Measurements from ENCODE around the gene WDR35. TPM values are rescaled to one million over a fixed set of nuclear protein-coding genes. Genes with fewer than 3 reads are reported as not detected.

The WDR35 gene
- total and polyA plus RNA-seq, 7 donors: 0.46 to 15.5 (median 7.2) TPM

- Histone ChIP-seq H3K9me3 (no peaks in the 10 kb centered on the region), H3K4me1 (no peaks in the 10 kb centered on the region), H3K36me3 (no peaks in the 10 kb centered on the region), H3K27me3 (no peaks in the 10 kb centered on the region), H3K27ac (no peak overlapping the region), H3K4me3 (no peak overlapping the region)
- TF ChIP-seq POLR2AphosphoS5 (IDR thresholded peaks at IDR 0.05) (no peak), EP300 (IDR thresholded peaks at IDR 0.05) (no peak), POLR2A (IDR thresholded peaks at IDR 0.05) (no peak), CTCF (IDR thresholded peaks at IDR 0.05) (no peak)
- DNase-seq: no peak
- WGBS, 2 donors: 94 to 97% methylated on average over 4 of the region's 4 CpGs
- intact Hi-C loops (cut with DNase I): no loop called here
Measured at GRCh38 chr2:19888831-19889230, 101.1 kb downstream of the WDR35 start.

- no peaks in the 10 kb centered on the region for H3K36me3 ChIP-seq
- H3K9me3 ChIP-seq: no peaks in the 10 kb centered on the region
- no peaks in the 10 kb centered on the region for H3K4me1 ChIP-seq
- H3K4me3 ChIP-seq: no peak overlapping the region
- DNase-seq: no peak
- WGBS, 2 donors: 26 to 58% methylated on average over 7 of the region's 7 CpGs
- TF ChIP-seq POLR2AphosphoS5 (IDR thresholded peaks at IDR 0.05) (no peak), POLR2A (IDR thresholded peaks at IDR 0.05) (no peak), CTCF (IDR thresholded peaks at IDR 0.05) (no peak), EP300 (IDR thresholded peaks at IDR 0.05) (no peak)
- intact Hi-C loops (cut with DNase I): no loop called here
- H3K27me3 ChIP-seq: no peaks in the 10 kb centered on the region
- H3K27ac ChIP-seq: no peak overlapping the region
Measured at GRCh38 chr2:19887510-19887909, 102.4 kb downstream of the WDR35 start.

GRCh38 chr2:19886261-19886660, 103.6 kb downstream of the WDR35 start:
- H3K36me3 ChIP-seq: no peaks in the 10 kb centered on the region
- whole genome bisulfite sequencing, 2 donors: 65 to 90% methylated on average over 11 of the region's 11 CpGs
- H3K27ac ChIP-seq: no peak overlapping the region
- no peaks in the 10 kb centered on the region for H3K4me1 ChIP-seq
- intact Hi-C loops (cut with DNase I): no loop called here
- H3K4me3 ChIP-seq: no peak overlapping the region
- no peaks in the 10 kb centered on the region for H3K9me3 ChIP-seq
- DNase-seq: no peak
- H3K27me3 ChIP-seq: no peaks in the 10 kb centered on the region
- no peak for TF ChIP-seq CTCF (IDR thresholded peaks at IDR 0.05)
- TF ChIP-seq POLR2A (IDR thresholded peaks at IDR 0.05): no peak
- no peak for TF ChIP-seq EP300 (IDR thresholded peaks at IDR 0.05)
- no peak for TF ChIP-seq POLR2AphosphoS5 (IDR thresholded peaks at IDR 0.05)

GRCh38 chr2:19885791-19886190, 104.1 kb downstream of the WDR35 start:
- H3K4me3 ChIP-seq: no peak overlapping the region
- peak; percentile 39 for DNase-seq
- WGBS, 2 donors: 74 to 75% methylated on average over 7 of the region's 7 CpGs
- H3K4me1 ChIP-seq: no peaks in the 10 kb centered on the region
- no peaks in the 10 kb centered on the region for H3K27me3 ChIP-seq
- intact Hi-C loops (cut with DNase I): no loop called here
- no peaks in the 10 kb centered on the region for H3K9me3 ChIP-seq
- H3K27ac ChIP-seq: no peak overlapping the region
- no peaks in the 10 kb centered on the region for H3K36me3 ChIP-seq
- TF ChIP-seq POLR2AphosphoS5 (IDR thresholded peaks at IDR 0.05): no peak

- Histone ChIP-seq H3K4me1 (no peaks in the 10 kb centered on the region), H3K27me3 (no peaks in the 10 kb centered on the region), H3K4me3 (no peak overlapping the region), H3K27ac (no peak overlapping the region), H3K36me3 (no peaks in the 10 kb centered on the region), H3K9me3 (no peaks in the 10 kb centered on the region)
- DNase-seq: peak; percentile 25
- intact Hi-C loops (cut with DNase I): no loop called here
- 95 to 96% methylated on average over 8 of the region's 8 CpGs for WGBS, 2 donors
- no peak for TF ChIP-seq EP300 (IDR thresholded peaks at IDR 0.05)
Measured at GRCh38 chr2:19883971-19884720, 105.8 kb downstream of the WDR35 start.

GRCh38 chr2:19883486-19883885, 106.4 kb downstream of the WDR35 start:
- Histone ChIP-seq H3K36me3 (no peaks in the 10 kb centered on the region), H3K27ac (no peak overlapping the region), H3K27me3 (no peaks in the 10 kb centered on the region), H3K9me3 (no peaks in the 10 kb centered on the region), H3K4me1 (no peaks in the 10 kb centered on the region), H3K4me3 (no peak overlapping the region)
- TF ChIP-seq CTCF (IDR thresholded peaks at IDR 0.05): no peak
- TF ChIP-seq EP300 (IDR thresholded peaks at IDR 0.05): no peak
- TF ChIP-seq POLR2AphosphoS5 (IDR thresholded peaks at IDR 0.05): no peak
- no peak for TF ChIP-seq POLR2A (IDR thresholded peaks at IDR 0.05)
- no peak for DNase-seq
- intact Hi-C loops (cut with DNase I): no loop called here
- WGBS, 2 donors: 38 to 50% methylated on average over 2 of the region's 2 CpGs

Data from sigmoid colon (tissue), 7 donors.